CD14-positive monocyte (primary cell): ENCODE data around the gene BNIPL. TPM values are rescaled to one million over a fixed set of nuclear protein-coding genes. Genes with fewer than 3 reads are reported as not detected.

Experiments used
- DNase-seq, 3 donors: peaks; one replicate each; pipeline ENCODE4 v3.0.0-alpha.2; 2011 to 2022
- H2AFZ ChIP-seq: 2 replicates; pipeline ENCODE4 v1.6.0; 2012; ENCODE audit warnings: mild to moderate bottlenecking, low read depth, low read length, inconsistent platforms; ENCODE audit not compliant: insufficient read depth, poor library complexity, severe bottlenecking
- H3K27ac ChIP-seq, 2 donors: 1 replicate in 1 of 2; 2 replicates in 1 of 2; pipeline ENCODE4 v1.5.1; 2012 to 2013; ENCODE audit warnings: low read length in 2 of 2, control low read depth in 1 of 2, inconsistent platforms in 1 of 2, low read depth in 1 of 2, mild to moderate bottlenecking in 1 of 2
- H3K27me3 ChIP-seq, 2 donors: one replicate each; pipeline versions ENCODE4 v1.6.0 to v1.6.1; 2011 to 2013; ENCODE audit warnings: low read length in 2 of 2; ENCODE audit not compliant: control insufficient read depth in 2 of 2, insufficient read depth in 2 of 2
- H3K36me3 ChIP-seq, 2 donors: replicated peaks in 1 of 2; 1 replicate in 1 of 2; 2 replicates in 1 of 2; pipeline versions ENCODE4 v1.5.1 to v1.6.1; 2012 to 2013; ENCODE audit warnings: low read length in 2 of 2, control low read depth in 1 of 2, inconsistent platforms in 1 of 2, mild to moderate bottlenecking in 1 of 2; ENCODE audit not compliant: insufficient read depth in 2 of 2, control insufficient read depth in 1 of 2
- H3K4me1 ChIP-seq, 2 donors: 1 replicate in 1 of 2; 2 replicates in 1 of 2; pipeline versions ENCODE4 v1.5.1 to v1.6.1; 2012 to 2013; ENCODE audit warnings: low read length in 2 of 2, control low read depth in 1 of 2, inconsistent platforms in 1 of 2, mild to moderate bottlenecking in 1 of 2, moderate library complexity in 1 of 2; ENCODE audit not compliant: insufficient read depth in 2 of 2, control insufficient read depth in 1 of 2
- H3K4me2 ChIP-seq: replicated peaks from 2 replicates; pipeline ENCODE3; 2012; ENCODE audit warnings: low read length, moderate library complexity, mild to moderate bottlenecking; ENCODE audit not compliant: poor library complexity, severe bottlenecking; ENCODE audit errors: extremely low read depth
- H3K4me3 ChIP-seq, 3 experiments: fragments of 200-600 bp in 1 of 3; sonication (generic) in 1 of 3; replicated peaks in 1 of 3; 1 replicate in 2 of 3; 2 replicates in 1 of 3; pipeline ENCODE4 v1.5.1; 2011 to 2013; ENCODE audit warnings: low read length in 3 of 3, mild to moderate bottlenecking in 3 of 3, control low read depth in 2 of 3, low read depth in 2 of 3, inconsistent platforms in 1 of 3, moderate library complexity in 1 of 3
- H3K79me2 ChIP-seq: 2 replicates; pipeline ENCODE4 v1.6.0; 2012; ENCODE audit warnings: mild to moderate bottlenecking, control low read depth, inconsistent platforms, low read length, moderate library complexity; ENCODE audit not compliant: insufficient read depth
- H3K9ac ChIP-seq: 2 replicates; pipeline ENCODE4 v1.6.0; 2017; ENCODE audit warnings: low read length, mild to moderate bottlenecking; ENCODE audit not compliant: insufficient read depth, poor library complexity, severe bottlenecking
- H3K9me3 ChIP-seq, 2 donors: replicated peaks in 1 of 2; 1 replicate in 1 of 2; 2 replicates in 1 of 2; pipeline versions ENCODE4 v1.5.1 to v1.6.1; 2012 to 2013; ENCODE audit warnings: low read length in 2 of 2, control low read depth in 1 of 2; ENCODE audit not compliant: control insufficient read depth in 1 of 2, insufficient read depth in 1 of 2
- H4K20me1 ChIP-seq: 2 replicates; pipeline ENCODE4 v1.6.0; 2012; ENCODE audit warnings: mild to moderate bottlenecking, low read length, control low read depth, moderate library complexity; ENCODE audit not compliant: insufficient read depth
- H3K27ac Mint-ChIP-seq, 7 donors: one replicate each; pipeline ENCODE4 v1.8.0; 2020; ENCODE audit warnings: mild to moderate bottlenecking in 7 of 7, mixed read lengths in 7 of 7, moderate library complexity in 6 of 7, inconsistent platforms in 2 of 7
- H3K27me3 Mint-ChIP-seq, 3 donors: one replicate each; pipeline ENCODE4 v1.8.0; 2021 to 2022; ENCODE audit warnings: low read depth in 3 of 3, mild to moderate bottlenecking in 3 of 3, mixed read lengths in 3 of 3, moderate library complexity in 3 of 3, inconsistent platforms in 1 of 3
- H3K36me3 Mint-ChIP-seq, 2 donors: one replicate each; pipeline ENCODE4 v1.8.0; 2020; ENCODE audit warnings: mixed read lengths in 2 of 2, inconsistent platforms in 1 of 2, mild to moderate bottlenecking in 1 of 2
- H3K4me1 Mint-ChIP-seq: one replicate; pipeline ENCODE4 v1.8.0; 2020; ENCODE audit warnings: mild to moderate bottlenecking, mixed read lengths
- H3K4me3 Mint-ChIP-seq, 2 donors: one replicate each; pipeline ENCODE4 v1.8.0; 2020; ENCODE audit warnings: mild to moderate bottlenecking in 2 of 2, mixed read lengths in 2 of 2, moderate library complexity in 1 of 2
- H3K9me3 Mint-ChIP-seq, 7 donors: one replicate each; pipeline ENCODE4 v1.8.0; 2020 to 2022; ENCODE audit warnings: mixed read lengths in 7 of 7, mild to moderate bottlenecking in 6 of 7, moderate library complexity in 6 of 7, inconsistent platforms in 2 of 7
- WGBS: methylation state at CpG from one replicate; pipeline ENCODE4 v1.1.5; 2013; ENCODE audit warnings: missing lambda C conversion rate; ENCODE audit not compliant: insufficient coverage; 5-methylcytosine and 5-hydroxymethylcytosine counted together
- intact Hi-C, 2 donors: fragments of 100-400 bp; cut with micrococcal nuclease; formaldehyde crosslinking; loops; one replicate each; pipeline versions ENCODE4 v1.15.0 to v1.15.1; 2023
- polyA plus RNA-seq, 3 donors: library from polyadenylated mRNA; depleted of rRNA in 1 of 3; unstranded in 2 of 3; stranded (reverse) in 1 of 3; fragments of 300-500 nt in 2 of 3; fragments of >200 nt in 1 of 3; fragmentation: Illumina TruSeq in 2 of 3; gene quantifications; 1 replicate in 2 of 3; 2 replicates in 1 of 3; pipeline ENCODE4 v1.2.3, GENCODE V29; 2012 to 2021
- TF ChIP-seq, protein P1 (sequence below): fragments of 200-600 bp; IDR thresholded peaks from one replicate; pipeline ENCODE4 v1.8.0; 2022; ENCODE audit warnings: antibody characterized with exemption, mild to moderate bottlenecking

The BNIPL gene
- polyA plus RNA-seq, 3 donors, result 0.77 TPM; not detected in 2

DNA sequence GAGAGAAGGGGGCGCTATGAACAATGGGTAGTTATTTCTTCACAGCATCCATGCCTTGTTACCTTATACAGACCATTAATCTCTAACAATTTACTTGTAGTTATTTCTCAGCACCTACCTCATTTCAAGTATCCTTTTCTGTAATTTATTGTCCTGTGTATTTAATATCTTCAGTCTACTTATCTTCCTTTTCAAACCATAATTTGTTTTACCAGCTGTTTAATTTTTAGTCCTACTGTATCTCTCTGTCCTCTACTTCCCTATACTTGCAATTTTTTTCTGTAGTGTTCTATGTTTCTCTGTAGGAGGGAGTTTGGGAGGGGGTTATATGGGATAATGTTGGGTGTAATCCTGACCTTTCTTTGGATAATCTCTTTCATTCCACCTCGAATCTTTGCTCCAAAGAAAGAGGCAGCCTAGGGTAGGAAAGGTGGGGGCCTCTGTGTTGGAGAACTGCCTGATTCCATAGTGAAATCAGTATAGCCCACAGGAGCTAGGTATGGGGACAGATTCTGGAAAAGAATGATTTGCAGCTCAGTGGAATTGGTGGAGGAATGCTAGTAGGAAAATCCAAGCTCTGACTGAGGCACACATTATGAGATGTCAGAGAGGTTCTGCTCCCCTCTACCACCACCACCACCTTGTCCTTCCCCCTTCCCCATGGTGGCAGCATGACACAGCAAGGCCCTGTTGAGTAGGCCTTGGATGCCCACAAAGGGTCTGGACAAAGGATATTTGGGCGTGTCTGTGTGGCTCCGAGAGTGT is 24.5 kb downstream of the BNIPL start:
- H3K36me3 ChIP-seq, result peaks cover 4 to 8% of the 10 kb centered on the region in 2 donors

DNA sequence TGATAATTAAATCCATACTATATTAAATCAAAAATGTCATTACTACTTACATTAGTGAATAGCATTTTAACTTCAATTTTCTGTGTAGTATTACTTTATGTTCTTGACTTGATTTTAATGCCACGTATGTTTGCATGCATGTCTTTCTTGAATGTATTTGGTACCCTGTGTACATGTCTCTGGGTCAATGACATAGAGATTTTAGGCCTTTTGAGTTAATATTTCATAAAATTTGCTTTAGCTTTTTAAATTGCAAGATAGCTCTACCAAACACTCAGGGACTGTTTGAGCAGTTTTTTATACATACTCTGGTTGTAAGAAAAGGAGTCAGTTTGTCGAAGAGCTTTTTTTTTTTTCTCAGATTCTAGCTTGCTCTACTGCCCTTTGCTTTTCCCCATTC is 25.3 kb downstream of the BNIPL start:
- Histone ChIP-seq H3K9me3 (no peaks in the 10 kb centered on the region), H3K79me2 (peaks cover 34% of the 10 kb centered on the region), H3K27me3 (no peaks in the 10 kb centered on the region), H4K20me1 (peaks cover 25% of the 10 kb centered on the region), H3K4me1 (peaks cover 25 to 29% of the 10 kb centered on the region in 2 donors), H3K4me3 (no peak overlapping the region), H3K9ac (no peak overlapping the region), H3K36me3 (peaks cover 0 to 3% of the 10 kb centered on the region in 2 donors), H2AFZ (no peak overlapping the region), H3K27ac (no peak overlapping the region), H3K4me2 (no peak overlapping the region)
- TF ChIP-seq, protein P1, sequence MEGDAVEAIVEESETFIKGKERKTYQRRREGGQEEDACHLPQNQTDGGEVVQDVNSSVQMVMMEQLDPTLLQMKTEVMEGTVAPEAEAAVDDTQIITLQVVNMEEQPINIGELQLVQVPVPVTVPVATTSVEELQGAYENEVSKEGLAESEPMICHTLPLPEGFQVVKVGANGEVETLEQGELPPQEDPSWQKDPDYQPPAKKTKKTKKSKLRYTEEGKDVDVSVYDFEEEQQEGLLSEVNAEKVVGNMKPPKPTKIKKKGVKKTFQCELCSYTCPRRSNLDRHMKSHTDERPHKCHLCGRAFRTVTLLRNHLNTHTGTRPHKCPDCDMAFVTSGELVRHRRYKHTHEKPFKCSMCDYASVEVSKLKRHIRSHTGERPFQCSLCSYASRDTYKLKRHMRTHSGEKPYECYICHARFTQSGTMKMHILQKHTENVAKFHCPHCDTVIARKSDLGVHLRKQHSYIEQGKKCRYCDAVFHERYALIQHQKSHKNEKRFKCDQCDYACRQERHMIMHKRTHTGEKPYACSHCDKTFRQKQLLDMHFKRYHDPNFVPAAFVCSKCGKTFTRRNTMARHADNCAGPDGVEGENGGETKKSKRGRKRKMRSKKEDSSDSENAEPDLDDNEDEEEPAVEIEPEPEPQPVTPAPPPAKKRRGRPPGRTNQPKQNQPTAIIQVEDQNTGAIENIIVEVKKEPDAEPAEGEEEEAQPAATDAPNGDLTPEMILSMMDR, result no peak
- H3K4me3 Mint-ChIP-seq, result no peak overlapping the region
- no peak overlapping the region for H3K27ac Mint-ChIP-seq
- no CpG with 5 or more reads among the region's 2 CpGs for WGBS
- intact Hi-C loops, result no loop called here
- H3K36me3 Mint-ChIP-seq, result peaks cover 11 to 16% of the 10 kb centered on the region in 2 donors
- peaks cover 30% of the 10 kb centered on the region for H3K4me1 Mint-ChIP-seq
- H3K27me3 Mint-ChIP-seq, result peaks cover 2 to 5% (median 2%) of the 10 kb centered on the region in 3 donors
- DNase-seq, result no peak
- H3K9me3 Mint-ChIP-seq, result no peaks in the 10 kb centered on the region

More for the DNA sequence above, 24.5 kb downstream of the BNIPL start:
- Mint-ChIP-seq H3K4me1 (peaks cover 39% of the 10 kb centered on the region), H3K27ac (peak overlapping the region in 6 of 7 donors; percentile 21 to 65 (median 25)), H3K36me3 (peaks cover 19 to 24% of the 10 kb centered on the region in 2 donors), H3K27me3 (peaks cover 2 to 5% (median 2%) of the 10 kb centered on the region in 3 donors), H3K4me3 (peak overlapping the region; percentile 99), H3K9me3 (no peaks in the 10 kb centered on the region)
- no peak overlapping the region for H3K27ac ChIP-seq
- DNase-seq, result no peak
- peak overlapping the region in 1 of 3 experiments; percentile 99 for H3K4me3 ChIP-seq
- H3K4me1 ChIP-seq, result peaks cover 34 to 37% of the 10 kb centered on the region in 2 donors
- H3K9ac ChIP-seq, result no peak overlapping the region
- H3K27me3 ChIP-seq, result no peaks in the 10 kb centered on the region
- 60% methylated on average over 1 of the region's 4 CpGs for WGBS
- intact Hi-C loops, result no loop called here
- peaks cover 34% of the 10 kb centered on the region for H4K20me1 ChIP-seq
- H3K79me2 ChIP-seq, result peaks cover 42% of the 10 kb centered on the region
- TF ChIP-seq, protein P1, result no peak
- H3K4me2 ChIP-seq, result peak overlapping the region; percentile 89
- peak overlapping the region; percentile 83 for H2AFZ ChIP-seq
- no peaks in the 10 kb centered on the region for H3K9me3 ChIP-seq
